SKM-1 treated with dmso at 0.1 percent for 144 hours (cell line): Measurements from ENCODE around the gene PPP1R12C.

Experiments used
- DNase-seq: peaks from one replicate; lab custom pipeline; 2025; ENCODE audit not compliant: unreplicated experiment; lab: John Stamatoyannopoulos, UW

Gene PPP1R12C

DNA sequence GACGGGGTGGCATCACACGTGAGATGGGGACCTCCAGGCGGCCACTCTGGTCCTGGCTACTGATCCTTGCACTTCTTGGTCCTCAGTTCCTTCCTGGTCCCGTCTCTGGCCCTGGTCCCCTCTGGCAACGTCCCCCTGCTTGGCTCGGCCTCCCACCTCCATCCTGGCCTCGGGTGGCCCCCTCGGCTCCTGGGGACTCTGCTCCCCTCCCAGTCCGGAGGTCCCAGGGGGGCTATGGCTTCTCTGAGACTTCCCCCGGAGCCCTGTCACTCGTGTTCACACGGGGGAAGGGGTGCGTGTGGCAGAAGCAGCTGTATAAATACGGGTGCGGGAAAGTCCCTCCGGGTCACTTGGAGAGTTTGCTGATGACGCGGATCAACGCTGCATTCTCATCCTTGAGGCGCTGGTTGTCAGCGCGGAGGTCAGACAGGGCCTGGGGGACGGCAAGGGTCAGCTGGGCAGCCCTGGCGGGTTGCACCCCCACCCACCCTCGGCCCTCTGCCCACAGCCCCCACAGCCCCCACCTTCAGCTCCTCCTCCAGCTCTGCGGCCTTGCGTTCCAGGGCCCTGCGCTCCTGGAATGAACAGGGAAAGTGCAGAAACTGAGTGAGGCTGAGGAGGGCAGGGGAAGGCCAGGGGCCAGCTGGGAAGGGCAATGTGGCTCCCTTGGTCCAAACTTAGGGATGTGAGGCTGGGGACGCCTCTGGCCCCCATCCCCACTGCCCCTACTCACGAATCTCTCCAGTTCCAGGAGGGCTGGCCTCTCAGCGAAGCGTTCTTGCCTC is 26.1 kb downstream of the PPP1R12C start:
- no peak for DNase-seq

DNA sequence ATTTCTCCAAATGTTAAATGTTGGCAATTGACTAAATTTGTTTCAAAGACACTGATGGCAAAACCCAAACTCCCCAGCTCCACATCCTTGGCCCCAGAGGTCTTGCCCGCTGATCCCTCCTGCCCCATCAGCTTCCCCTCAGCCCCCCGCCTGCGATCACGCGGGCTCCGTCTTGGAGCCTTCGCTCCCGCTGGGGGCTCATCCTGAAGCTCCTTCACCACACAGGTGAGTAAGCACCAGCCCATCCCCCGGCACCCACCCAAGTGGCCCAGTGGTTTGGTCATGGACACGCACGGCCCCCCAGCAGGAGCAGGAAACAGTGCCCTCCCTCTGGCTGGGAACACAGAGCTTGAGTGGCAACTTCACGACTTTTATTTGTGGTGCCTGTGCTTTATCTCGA is 26.9 kb downstream of the PPP1R12C start:
- no peak for DNase-seq

GRCh38 chr19:55089342-55089944 is 28.0 kb downstream of the PPP1R12C start:
- DNase-seq: no peak

- DNase-seq: no peak
Measured at GRCh38 chr19:55088543-55089341, 28.7 kb downstream of the PPP1R12C start.

- no peak for DNase-seq
Measured at GRCh38 chr19:55088021-55088451, 29.4 kb downstream of the PPP1R12C start.

DNA sequence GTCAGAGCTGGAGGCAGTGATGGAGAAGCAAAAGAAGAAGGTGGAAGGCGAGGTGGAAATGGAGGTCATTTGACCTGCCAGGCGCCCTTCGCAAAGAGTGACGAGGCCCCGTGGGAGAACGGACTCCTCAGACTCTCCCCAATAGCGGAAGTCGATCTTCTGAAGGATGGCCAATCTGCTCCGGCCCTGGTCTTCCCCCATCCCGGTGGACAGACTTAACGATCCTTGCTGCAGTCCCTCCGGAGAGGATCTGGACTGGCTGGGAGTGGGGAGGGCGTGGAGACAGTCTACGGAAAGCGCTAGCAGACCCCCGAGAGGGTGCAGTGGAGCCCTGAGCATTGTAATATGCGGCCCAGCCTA is 29.9 kb downstream of the PPP1R12C start:
- no peak for DNase-seq

DNA sequence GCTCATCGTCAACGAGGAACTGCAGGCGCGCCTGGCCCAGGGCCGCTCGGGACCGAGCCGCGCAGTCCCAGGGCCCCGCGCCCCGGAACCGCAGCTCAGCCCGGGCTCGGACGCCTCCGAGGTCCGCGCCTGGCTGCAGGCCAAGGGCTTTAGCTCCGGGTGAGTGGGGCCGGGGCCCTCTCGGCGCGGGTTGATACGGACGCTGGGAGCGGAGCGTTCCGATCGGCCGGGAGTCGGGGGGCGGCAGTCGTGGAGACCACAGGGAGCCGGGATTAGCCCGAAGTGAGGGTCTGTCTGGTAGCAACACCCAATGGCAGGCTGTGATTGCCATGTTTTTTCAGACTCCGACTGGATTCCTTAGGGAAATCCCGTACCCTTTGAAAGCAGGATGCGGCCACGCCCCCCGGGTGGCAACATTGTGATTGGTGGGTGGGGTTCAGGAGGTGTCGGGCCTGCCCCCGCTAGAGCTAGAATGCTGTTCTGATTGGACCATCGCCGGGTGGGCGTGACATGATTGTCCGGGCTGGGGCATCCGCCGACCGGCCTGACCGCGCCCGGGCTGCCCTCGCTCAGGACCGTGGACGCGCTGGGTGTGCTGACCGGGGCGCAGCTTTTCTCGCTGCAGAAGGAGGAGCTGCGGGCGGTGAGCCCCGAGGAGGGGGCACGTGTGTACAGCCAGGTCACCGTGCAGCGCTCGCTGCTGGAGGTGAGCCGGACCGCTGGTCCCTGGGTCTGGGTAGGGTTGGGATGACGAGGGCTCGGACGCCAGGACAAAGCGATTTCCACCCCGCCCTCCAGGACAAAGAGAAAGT is 30.5 kb downstream of the PPP1R12C start:
- DNase-seq: no peak

- no peak for DNase-seq
Measured at GRCh38 chr19:55085923-55086715, 31.3 kb downstream of the PPP1R12C start.

- no peak for DNase-seq
Measured at GRCh38 chr19:55084416-55084815, 33.0 kb downstream of the PPP1R12C start.

GRCh38 chr19:55083004-55083850 is 34.2 kb downstream of the PPP1R12C start:
- DNase-seq: no peak

- DNase-seq: peak; percentile 51
Measured at GRCh38 chr19:55082020-55082851, 35.2 kb downstream of the PPP1R12C start.

GRCh38 chr19:55081770-55082019 is 35.7 kb downstream of the PPP1R12C start:
- DNase-seq: no peak

DNA sequence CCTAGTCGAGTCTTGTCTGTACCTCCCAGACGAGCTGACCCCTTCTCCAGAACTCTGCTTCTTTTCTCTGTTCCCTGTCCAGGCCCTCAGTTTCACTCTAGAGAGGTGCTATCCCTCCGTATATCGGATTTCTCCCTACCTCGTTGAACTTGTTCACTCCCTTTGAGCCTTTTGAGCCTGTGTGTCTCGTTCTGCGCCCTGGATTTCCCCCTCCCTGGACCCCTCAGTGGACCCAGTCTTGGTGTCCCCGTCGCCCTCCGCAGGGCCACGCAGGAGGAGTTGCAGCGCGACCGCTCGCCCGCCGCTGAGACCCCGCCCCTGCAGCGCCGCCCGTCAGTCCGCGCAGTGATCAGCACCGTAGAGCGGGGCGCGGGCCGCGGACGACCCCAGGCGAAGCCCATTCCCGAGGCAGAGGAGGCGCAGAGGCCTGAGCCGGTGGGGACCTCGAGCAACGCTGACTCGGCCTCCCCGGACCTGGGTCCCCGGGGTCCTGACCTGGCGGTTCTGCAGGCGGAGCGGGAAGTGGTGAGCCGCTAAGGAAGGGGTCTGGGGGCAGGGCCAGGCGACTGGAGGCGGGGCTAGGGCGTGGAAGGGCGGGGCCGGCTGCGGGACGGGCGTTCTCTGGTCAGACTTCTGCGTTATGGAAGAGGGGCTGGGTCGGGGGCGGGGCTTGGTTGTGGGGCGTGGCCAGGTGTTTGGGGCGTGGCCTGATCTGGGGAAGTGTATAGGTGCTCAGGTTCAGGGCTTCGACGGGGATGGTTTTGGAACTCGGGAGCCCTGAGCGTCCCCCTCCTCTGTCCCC is 36.3 kb downstream of the PPP1R12C start:
- DNase-seq: peak; percentile 38

DNA sequence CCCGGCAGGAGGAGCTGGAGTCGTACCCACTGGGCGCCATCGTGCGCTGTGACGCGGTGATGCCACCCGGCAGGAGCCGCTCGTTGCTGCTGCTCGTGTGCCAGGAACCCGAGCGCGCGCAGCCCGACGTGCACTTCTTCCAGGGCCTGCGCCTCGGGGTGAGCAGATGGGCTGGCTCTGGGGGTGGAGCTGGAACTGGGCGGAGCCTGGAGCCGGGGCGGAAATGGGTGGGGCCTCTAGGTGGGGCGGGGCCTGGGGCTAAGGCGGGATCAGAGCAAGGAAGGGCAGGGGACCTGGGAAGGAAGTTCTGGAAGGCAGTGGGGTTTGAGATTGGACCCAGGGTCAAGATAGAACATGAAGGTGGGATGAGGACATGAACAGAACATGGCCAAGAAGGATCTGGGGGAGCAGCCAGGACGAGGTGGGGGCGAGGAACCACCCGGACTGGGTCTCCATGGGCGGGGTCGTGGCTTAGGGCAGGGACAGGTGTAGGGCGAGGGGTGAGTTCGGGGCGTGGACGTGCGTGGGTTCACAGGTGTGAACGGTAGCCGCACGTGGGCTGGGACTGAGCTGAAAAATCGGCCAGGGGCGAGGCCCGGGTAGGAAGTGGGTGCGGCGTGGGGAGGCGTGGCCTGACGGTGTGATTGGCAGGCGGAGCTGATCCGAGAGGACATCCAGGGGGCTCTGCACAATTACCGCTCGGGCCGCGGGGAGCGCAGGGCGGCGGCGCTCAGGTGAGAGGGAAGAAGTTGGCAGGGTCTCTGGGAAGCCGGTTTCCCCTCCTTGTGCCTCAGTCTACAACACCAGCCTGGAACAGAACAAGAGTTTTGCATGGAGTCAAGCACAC is 37.1 kb downstream of the PPP1R12C start:
- DNase-seq: no peak

- DNase-seq: no peak
Measured at GRCh38 chr19:55079400-55080038, 37.9 kb downstream of the PPP1R12C start.

DNA sequence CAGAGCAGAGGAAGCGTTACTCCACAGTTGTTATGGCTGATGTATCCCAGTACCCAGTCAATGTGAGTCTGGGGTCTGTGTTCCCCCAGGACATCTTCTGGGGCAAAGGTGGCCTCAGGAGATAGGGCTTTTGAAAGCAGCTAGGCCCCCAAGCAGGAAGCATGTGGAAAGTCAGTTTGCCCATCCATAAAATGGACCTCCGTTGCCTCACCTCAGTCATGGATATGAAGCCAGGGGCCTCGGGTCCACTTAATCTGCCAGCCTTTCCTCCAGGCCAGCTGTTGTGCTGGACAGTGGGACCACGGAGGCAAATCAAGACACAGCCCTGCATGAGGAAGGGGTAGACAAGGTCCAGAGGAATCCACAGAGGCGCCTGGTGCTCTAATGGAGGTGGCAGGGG is 38.4 kb downstream of the PPP1R12C start:
- no peak for DNase-seq

- DNase-seq: no peak
Measured at GRCh38 chr19:55077106-55077505, 40.3 kb downstream of the PPP1R12C start.
